Type B pancreatic cell (in vitro differentiated cells): ENCODE data around the gene FHIP2A. TPM values are rescaled to one million over a fixed set of nuclear protein-coding genes. Genes with fewer than 3 reads are reported as not detected.

Source experiments
- DNase-seq: peaks from one replicate; pipeline ENCODE4 v3.0.0; 2021; ENCODE audit warnings: mixed read lengths; ENCODE audit not compliant: unreplicated experiment; ENCODE audit errors: extremely low spot score
- H3K27ac Mint-ChIP-seq: 2 replicates; pipeline ENCODE4 v1.8.0; 2021; ENCODE audit warnings: mild to moderate bottlenecking, mixed read lengths
- H3K27me3 Mint-ChIP-seq: 2 replicates; pipeline ENCODE4 v1.8.0; 2021; ENCODE audit warnings: mixed read lengths
- H3K36me3 Mint-ChIP-seq: 2 replicates; pipeline ENCODE4 v1.8.0; 2021; ENCODE audit warnings: mixed read lengths
- H3K4me1 Mint-ChIP-seq: one replicate; pipeline ENCODE4 v1.8.0; 2021; ENCODE audit warnings: mixed read lengths; ENCODE audit not compliant: unreplicated experiment
- H3K4me3 Mint-ChIP-seq: 2 replicates; pipeline ENCODE4 v1.8.0; 2021; ENCODE audit warnings: mild to moderate bottlenecking, mixed read lengths
- H3K9me3 Mint-ChIP-seq: 2 replicates; pipeline ENCODE4 v1.8.0; 2021; ENCODE audit warnings: mixed read lengths
- total RNA-seq: library from RNA; stranded (reverse); gene quantifications from 2 replicates; pipeline ENCODE4 v1.2.1, GENCODE V29; 2021; ENCODE audit warnings: low replicate concordance
- TF ChIP-seq, protein P1 (sequence below): fragments of 200-600 bp; sonication (generic); conservative IDR thresholded peaks from 2 replicates; pipeline ENCODE4 v1.5.0; 2021; ENCODE audit warnings: antibody characterized with exemption, mild to moderate bottlenecking

The FHIP2A gene
- total RNA-seq, 1 donor from 2014 or later, result 25.0 TPM

DNA sequence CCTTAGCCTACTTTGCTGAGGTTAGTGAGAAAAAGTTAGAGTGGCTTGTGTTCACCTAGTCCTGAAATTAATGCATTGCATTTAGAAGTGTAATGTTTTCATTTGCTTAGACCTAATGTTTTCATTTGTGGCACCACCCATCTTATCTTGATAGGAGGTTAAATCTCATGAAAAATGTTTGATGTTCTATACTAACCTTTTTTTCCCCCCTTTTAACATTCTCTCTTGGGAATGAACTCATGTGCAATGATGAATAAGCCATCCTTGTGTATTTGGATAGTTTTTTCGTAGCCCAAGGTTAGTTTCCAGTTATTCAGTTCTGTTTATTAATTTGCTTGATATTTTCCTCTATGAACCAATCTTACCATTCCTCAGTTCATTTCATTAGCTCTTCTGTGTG, 2.8 kb downstream of the FHIP2A start:
- peak overlapping the region; percentile 27 for H3K4me3 Mint-ChIP-seq
- H3K4me1 Mint-ChIP-seq, result peaks cover 32% of the 10 kb centered on the region
- peaks cover 4% of the 10 kb centered on the region for H3K9me3 Mint-ChIP-seq
- DNase-seq, result no peak
- no peaks in the 10 kb centered on the region for H3K27me3 Mint-ChIP-seq
- H3K27ac Mint-ChIP-seq, result no peak overlapping the region
- TF ChIP-seq, protein P1, sequence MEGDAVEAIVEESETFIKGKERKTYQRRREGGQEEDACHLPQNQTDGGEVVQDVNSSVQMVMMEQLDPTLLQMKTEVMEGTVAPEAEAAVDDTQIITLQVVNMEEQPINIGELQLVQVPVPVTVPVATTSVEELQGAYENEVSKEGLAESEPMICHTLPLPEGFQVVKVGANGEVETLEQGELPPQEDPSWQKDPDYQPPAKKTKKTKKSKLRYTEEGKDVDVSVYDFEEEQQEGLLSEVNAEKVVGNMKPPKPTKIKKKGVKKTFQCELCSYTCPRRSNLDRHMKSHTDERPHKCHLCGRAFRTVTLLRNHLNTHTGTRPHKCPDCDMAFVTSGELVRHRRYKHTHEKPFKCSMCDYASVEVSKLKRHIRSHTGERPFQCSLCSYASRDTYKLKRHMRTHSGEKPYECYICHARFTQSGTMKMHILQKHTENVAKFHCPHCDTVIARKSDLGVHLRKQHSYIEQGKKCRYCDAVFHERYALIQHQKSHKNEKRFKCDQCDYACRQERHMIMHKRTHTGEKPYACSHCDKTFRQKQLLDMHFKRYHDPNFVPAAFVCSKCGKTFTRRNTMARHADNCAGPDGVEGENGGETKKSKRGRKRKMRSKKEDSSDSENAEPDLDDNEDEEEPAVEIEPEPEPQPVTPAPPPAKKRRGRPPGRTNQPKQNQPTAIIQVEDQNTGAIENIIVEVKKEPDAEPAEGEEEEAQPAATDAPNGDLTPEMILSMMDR, result no peak
- peaks cover 19% of the 10 kb centered on the region for H3K36me3 Mint-ChIP-seq

DNA sequence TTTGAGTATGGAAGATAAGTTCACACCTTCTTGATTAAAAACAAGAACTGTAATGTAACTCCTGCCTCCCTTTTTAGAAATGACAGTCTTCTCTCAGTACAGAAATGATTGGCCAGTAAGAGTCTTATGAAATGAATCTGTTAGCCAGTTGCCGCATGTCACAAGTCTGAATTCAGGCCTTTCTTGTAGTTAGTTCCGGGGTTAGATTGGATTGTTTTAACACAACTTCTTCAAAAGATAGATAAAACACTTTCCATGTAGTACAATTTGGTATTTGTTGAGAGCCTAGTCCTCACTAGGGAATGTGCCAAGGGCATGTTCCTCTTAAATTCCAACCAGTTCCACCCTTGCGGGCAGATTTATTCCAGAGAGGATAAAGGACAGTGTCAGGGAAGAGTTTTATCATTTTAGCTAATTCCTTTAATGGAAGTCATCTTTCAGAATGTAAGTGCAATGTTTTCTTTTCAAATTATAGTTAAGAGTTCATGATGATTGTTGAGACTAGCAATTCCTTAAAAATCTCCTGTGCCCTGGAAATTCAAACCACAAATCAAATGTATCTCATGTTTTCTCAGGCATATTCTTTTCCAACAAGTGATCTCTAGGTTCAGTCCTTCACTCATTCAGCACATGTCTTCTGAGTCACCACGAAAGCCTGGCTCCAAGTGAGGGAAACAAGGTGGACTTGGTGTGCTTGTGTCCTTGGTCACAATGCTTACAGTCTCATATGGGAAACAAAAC, 4.1 kb downstream of the FHIP2A start:
- Mint-ChIP-seq H3K36me3 (peaks cover 24% of the 10 kb centered on the region), H3K27me3 (no peaks in the 10 kb centered on the region), H3K9me3 (peaks cover 4% of the 10 kb centered on the region), H3K4me1 (peaks cover 36% of the 10 kb centered on the region), H3K4me3 (no peak overlapping the region), H3K27ac (no peak overlapping the region)
- no peak for DNase-seq
- TF ChIP-seq, protein P1, result no peak

DNA sequence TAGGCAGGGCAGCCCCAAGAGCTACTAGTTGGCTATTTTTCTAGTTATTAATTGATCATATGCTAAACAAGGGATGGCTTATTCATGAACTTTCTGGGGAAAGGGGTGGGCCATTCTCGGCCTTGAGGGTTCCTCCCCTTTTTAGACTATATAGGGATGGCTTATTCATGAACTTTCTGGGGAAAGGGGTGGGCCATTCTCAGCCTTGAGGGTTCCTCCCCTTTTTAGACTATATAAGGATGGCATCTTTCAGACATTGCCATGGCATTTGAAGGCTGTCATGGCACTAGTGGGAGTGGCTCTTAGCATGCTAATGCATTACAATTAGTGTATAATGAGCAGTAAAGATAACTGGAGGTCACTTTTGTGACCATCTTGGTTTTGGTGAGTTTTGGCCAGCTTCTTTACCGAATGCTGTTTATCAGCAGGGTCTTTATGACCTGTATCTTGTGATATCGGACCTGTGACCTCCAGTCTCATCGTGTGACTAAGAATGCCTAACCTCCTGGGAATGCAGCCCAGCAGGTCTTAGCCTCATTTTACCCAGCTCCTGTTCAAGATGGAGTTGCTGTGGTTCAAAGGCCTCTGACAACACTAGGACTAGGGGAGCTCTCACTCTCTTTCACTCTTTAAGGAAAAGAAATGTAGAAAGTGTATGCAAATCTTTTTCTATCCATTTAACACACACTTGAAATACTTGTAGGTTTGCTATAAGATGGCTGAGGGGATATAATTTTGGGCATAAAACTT, 7.8 kb downstream of the FHIP2A start:
- H3K9me3 Mint-ChIP-seq, result peaks cover 4% of the 10 kb centered on the region
- TF ChIP-seq, protein P1, result no peak
- H3K36me3 Mint-ChIP-seq, result peaks cover 21% of the 10 kb centered on the region
- peaks cover 26% of the 10 kb centered on the region for H3K4me1 Mint-ChIP-seq
- H3K4me3 Mint-ChIP-seq, result no peak overlapping the region
- DNase-seq, result no peak
- peak overlapping the region; percentile 8 for H3K27ac Mint-ChIP-seq
- H3K27me3 Mint-ChIP-seq, result no peaks in the 10 kb centered on the region

DNA sequence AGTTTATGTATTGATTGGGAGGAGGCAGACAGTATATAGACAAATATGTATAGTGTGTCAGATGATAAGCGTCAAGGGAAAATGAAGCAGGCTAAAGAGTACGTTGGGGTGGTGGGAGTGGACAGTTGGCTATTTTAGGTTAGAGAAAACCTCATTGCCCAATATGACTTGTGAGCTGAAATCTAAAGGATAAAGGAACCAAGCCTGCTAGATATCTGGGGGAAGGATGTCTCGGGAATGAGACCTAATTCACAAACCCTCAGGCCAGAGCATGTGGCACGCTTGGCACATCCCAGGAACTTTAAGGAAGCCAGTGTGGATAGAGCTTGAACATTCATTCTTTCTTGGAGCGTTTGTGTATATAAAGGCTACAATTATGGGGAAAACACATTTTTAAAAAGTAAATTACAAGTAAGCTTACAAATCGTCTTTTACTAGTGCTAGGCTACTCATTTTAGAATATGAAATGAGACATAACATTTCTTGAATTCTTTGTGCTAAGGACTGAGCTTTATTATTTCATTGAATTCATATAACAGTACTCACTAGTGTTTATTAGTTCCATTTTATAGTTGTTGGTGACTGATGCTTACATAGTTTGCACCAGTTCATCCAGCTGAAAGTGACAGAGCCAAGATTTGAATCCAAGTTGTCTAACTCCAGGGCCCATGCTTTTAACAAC, 9.7 kb downstream of the FHIP2A start:
- no peaks in the 10 kb centered on the region for H3K27me3 Mint-ChIP-seq
- no peak overlapping the region for H3K4me3 Mint-ChIP-seq
- TF ChIP-seq, protein P1, result no peak
- no peak for DNase-seq
- peaks cover 17% of the 10 kb centered on the region for H3K36me3 Mint-ChIP-seq
- H3K4me1 Mint-ChIP-seq, result peaks cover 11% of the 10 kb centered on the region
- no peak overlapping the region for H3K27ac Mint-ChIP-seq
- H3K9me3 Mint-ChIP-seq, result peaks cover 2% of the 10 kb centered on the region

DNA sequence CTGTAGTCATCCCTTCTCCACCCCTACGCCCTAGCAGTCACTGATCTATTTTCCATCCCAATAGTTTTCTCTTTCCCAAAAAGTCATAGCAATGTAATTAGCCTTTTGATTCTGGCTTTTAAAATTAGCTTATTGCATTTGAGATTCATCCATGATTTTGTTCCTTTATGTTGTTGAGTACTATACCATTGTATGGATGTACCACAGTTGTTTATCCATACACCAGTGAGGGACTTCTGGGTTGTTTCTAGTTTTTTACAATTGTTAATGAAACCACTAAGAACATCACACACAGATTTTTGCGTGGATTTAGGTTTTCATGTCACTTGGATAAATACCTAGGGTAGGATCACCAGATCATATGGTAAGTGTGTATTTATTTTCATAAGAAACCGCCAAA, 16.1 kb downstream of the FHIP2A start:
- no peak for DNase-seq
- Mint-ChIP-seq H3K36me3 (peaks cover 29% of the 10 kb centered on the region), H3K27me3 (no peaks in the 10 kb centered on the region), H3K4me1 (no peaks in the 10 kb centered on the region), H3K9me3 (peaks cover 4% of the 10 kb centered on the region), H3K4me3 (no peak overlapping the region), H3K27ac (no peak overlapping the region)
- TF ChIP-seq, protein P1, result no peak
